Lower leg skin (tissue), 3 donors: ENCODE data around the gene ZNF555.

Source experiments
- POLR2A ChIP-seq, 2 donors: fragments of 450-650 bp; IDR thresholded peaks; one replicate each; pipeline ENCODE4 v1.6.1; 2016 to 2017; ENCODE audit warnings: antibody characterized with exemption in 2 of 2, mild to moderate bottlenecking in 1 of 2, moderate library complexity in 1 of 2
- TF ChIP-seq, protein P1 (sequence below), 3 donors: fragments of 450-650 bp; IDR thresholded peaks; one replicate each; pipeline ENCODE4 v1.5.1; 2016; ENCODE audit warnings: antibody characterized with exemption in 3 of 3, mild to moderate bottlenecking in 3 of 3, moderate library complexity in 2 of 3

DNA sequence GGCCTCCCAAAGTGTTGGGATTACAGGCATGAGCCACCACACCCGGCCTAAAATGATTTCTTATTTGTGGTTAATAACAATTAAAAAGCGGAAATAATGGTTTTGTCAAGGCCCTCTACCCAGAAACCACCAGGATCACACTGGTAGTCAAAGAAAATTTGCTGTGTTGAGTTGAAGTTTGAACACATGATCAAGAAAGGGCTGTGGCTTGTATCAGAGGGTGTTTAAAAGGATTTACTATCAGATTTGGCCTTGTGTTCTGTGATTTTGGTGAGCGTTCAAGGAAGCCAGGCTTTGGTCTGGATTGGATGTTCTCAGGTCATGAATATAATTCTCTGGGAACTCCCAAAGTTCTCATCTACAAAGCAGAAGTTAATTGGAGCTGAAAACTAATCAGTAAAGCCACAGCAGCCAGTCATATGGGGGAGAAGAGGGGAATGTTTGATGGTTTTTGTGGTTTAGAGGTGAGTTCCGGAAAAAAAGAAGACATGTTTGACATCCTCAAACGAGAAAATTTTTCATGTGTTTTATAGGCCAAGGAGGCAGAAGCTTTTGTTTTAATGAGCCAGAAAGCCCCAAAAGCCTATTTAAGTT lies 15.3 kb downstream of the ZNF555 start:
- TF ChIP-seq POLR2A (IDR thresholded peaks at IDR 0.05), result no peak
- TF ChIP-seq, protein P1, sequence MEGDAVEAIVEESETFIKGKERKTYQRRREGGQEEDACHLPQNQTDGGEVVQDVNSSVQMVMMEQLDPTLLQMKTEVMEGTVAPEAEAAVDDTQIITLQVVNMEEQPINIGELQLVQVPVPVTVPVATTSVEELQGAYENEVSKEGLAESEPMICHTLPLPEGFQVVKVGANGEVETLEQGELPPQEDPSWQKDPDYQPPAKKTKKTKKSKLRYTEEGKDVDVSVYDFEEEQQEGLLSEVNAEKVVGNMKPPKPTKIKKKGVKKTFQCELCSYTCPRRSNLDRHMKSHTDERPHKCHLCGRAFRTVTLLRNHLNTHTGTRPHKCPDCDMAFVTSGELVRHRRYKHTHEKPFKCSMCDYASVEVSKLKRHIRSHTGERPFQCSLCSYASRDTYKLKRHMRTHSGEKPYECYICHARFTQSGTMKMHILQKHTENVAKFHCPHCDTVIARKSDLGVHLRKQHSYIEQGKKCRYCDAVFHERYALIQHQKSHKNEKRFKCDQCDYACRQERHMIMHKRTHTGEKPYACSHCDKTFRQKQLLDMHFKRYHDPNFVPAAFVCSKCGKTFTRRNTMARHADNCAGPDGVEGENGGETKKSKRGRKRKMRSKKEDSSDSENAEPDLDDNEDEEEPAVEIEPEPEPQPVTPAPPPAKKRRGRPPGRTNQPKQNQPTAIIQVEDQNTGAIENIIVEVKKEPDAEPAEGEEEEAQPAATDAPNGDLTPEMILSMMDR (IDR thresholded peaks at IDR 0.05), result no peak
